ENCODE data around the gene MEGF9.

The MEGF9 gene

GRCh38 chr9:120735415-120736126 lies 21.3 kb upstream of the MEGF9 start:
- H3K36me3 ChIP-seq (ENCODE audit: insufficient read depth): no peaks in the 10 kb centered on the region
- peaks cover 3% of the 10 kb centered on the region for H3K4me1 ChIP-seq (ENCODE audit: low read depth, poor library complexity, severe bottlenecking)
- no peaks in the 10 kb centered on the region for H4K20me1 ChIP-seq (ENCODE audit: insufficient read depth)
- no peak overlapping the region for H2AFZ ChIP-seq (ENCODE audit: low read depth)
- H3K4me2 ChIP-seq: no peak overlapping the region
- H3K79me2 ChIP-seq (ENCODE audit: insufficient read depth, low read depth): no peaks in the 10 kb centered on the region
- TF ChIP-seq CTCF (conservative IDR thresholded peaks at IDR 0.05; ENCODE audit: low read depth, low read length): no peak
- no peak overlapping the region for H3K4me3 ChIP-seq (IDR thresholded peaks at IDR 0.05; ENCODE audit: insufficient read depth, low read depth, low read length)
- no peaks in the 10 kb centered on the region for H3K27me3 ChIP-seq (ENCODE audit: insufficient read depth, low read depth)
- no peak overlapping the region for H3K27ac ChIP-seq
- no peak overlapping the region for H3K9ac ChIP-seq

DNA sequence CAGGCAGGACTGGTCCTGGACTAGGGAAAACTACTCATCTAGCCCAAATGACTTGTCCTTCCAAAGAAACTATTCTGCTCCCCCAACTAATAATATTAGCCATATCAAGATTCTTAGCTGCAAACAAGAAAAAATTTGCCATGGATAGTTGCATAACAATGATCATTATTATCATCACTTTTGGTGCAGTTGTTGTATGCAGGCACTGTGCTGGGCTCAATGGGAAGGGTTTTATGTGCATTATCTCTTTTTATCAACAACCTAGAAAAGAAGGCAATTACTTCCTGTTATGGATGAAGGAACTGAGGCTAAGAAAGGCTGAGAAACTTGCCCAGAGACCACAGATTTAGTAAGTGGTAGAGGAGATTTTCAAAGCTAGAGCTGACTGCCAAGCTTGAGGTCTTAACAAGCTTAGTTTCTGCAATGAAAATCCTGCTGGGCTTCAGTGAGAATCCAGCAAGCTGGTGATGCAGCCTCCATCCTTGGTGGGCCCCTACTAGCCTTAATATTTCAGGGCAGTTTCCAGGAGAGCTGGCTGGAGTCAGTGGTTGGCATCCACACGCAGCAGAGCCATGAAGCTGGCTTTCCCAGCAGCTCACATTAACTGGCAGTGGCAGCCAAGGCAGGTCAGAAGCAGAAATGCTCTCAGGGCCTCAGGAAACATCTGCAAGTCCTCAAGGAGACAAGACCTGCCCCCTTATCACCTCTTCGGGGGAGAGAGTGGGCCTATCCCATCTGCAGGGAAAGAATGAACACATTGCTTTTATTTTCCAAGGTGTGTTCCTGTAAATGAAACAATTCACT lies 20.5 kb upstream of the MEGF9 start:
- TF ChIP-seq CTCF (conservative IDR thresholded peaks at IDR 0.05; ENCODE audit: low read depth, low read length): no peak
- H4K20me1 ChIP-seq (ENCODE audit: insufficient read depth): no peaks in the 10 kb centered on the region
- no peak overlapping the region for H3K4me2 ChIP-seq
- H3K27me3 ChIP-seq (ENCODE audit: insufficient read depth, low read depth): no peaks in the 10 kb centered on the region
- no peaks in the 10 kb centered on the region for H3K79me2 ChIP-seq (ENCODE audit: insufficient read depth, low read depth)
- no peak overlapping the region for H2AFZ ChIP-seq (ENCODE audit: low read depth)
- H3K4me3 ChIP-seq (IDR thresholded peaks at IDR 0.05; ENCODE audit: insufficient read depth, low read depth, low read length): no peak overlapping the region
- peaks cover 8% of the 10 kb centered on the region for H3K4me1 ChIP-seq (ENCODE audit: low read depth, poor library complexity, severe bottlenecking)
- no peak overlapping the region for H3K27ac ChIP-seq
- H3K36me3 ChIP-seq (ENCODE audit: insufficient read depth): no peaks in the 10 kb centered on the region
- no peak overlapping the region for H3K9ac ChIP-seq

DNA sequence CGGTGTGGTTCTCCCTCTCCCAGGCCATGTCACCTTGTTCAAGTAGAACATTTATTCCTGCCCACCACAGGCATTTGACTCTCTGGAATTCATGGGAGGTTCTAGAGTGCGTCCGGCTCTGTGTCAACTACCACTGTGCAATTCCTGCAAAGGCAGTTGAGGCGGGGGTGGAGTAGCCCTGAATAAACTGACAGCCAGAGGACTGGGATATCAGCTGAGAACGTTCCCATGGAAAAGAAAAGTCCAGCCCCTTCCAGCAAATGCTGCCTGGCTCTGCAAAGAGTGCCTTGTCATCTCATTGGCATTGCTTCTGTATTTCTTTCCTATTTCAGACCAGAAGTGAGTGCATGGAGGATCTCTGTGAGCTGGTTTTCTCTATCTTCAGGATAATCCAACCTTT lies 18.9 kb upstream of the MEGF9 start:
- H3K4me3 ChIP-seq (IDR thresholded peaks at IDR 0.05; ENCODE audit: insufficient read depth, low read depth, low read length): no peak overlapping the region
- H3K9ac ChIP-seq: no peak overlapping the region
- no peak overlapping the region for H3K27ac ChIP-seq
- TF ChIP-seq CTCF (conservative IDR thresholded peaks at IDR 0.05; ENCODE audit: low read depth, low read length): no peak
- peaks cover 22% of the 10 kb centered on the region for H3K4me1 ChIP-seq (ENCODE audit: low read depth, poor library complexity, severe bottlenecking)
- no peaks in the 10 kb centered on the region for H3K36me3 ChIP-seq (ENCODE audit: insufficient read depth)
- no peak overlapping the region for H3K4me2 ChIP-seq
- H3K79me2 ChIP-seq (ENCODE audit: insufficient read depth, low read depth): no peaks in the 10 kb centered on the region
- H3K27me3 ChIP-seq (ENCODE audit: insufficient read depth, low read depth): no peaks in the 10 kb centered on the region
- H2AFZ ChIP-seq (ENCODE audit: low read depth): no peak overlapping the region
- H4K20me1 ChIP-seq (ENCODE audit: insufficient read depth): no peaks in the 10 kb centered on the region

GRCh38 chr9:120730654-120731514 lies 16.6 kb upstream of the MEGF9 start:
- TF ChIP-seq CTCF (conservative IDR thresholded peaks at IDR 0.05; ENCODE audit: low read depth, low read length): no peak
- Histone ChIP-seq H3K4me3 (IDR thresholded peaks at IDR 0.05; ENCODE audit: insufficient read depth, low read depth, low read length) (no peak overlapping the region), H2AFZ (ENCODE audit: low read depth) (no peak overlapping the region), H3K36me3 (ENCODE audit: insufficient read depth) (no peaks in the 10 kb centered on the region), H4K20me1 (ENCODE audit: insufficient read depth) (no peaks in the 10 kb centered on the region), H3K27me3 (ENCODE audit: insufficient read depth, low read depth) (no peaks in the 10 kb centered on the region), H3K4me1 (ENCODE audit: low read depth, poor library complexity, severe bottlenecking) (peaks cover 22% of the 10 kb centered on the region), H3K27ac (no peak overlapping the region), H3K4me2 (no peak overlapping the region), H3K9ac (no peak overlapping the region), H3K79me2 (ENCODE audit: insufficient read depth, low read depth) (no peaks in the 10 kb centered on the region)
